Stimulated activated CD8-positive, alpha-beta memory T cell treated with anti-CD3 and anti-CD28 coated beads, Interleukin-15, amount 100 ng/mL, for 1 hour (primary cell): ENCODE results near the gene RRN3.
"Not testable (repeated sequence)": the region's sequence is repeated elsewhere in the genome, so short reads cannot be mapped to it uniquely, and the experiment has no call there.

Source experiments
- DNase-seq: peaks from one replicate; pipeline ENCODE4 v3.0.0-alpha.2; 2020; ENCODE audit warnings: low read depth

The RRN3 gene

GRCh38 chr16:15028801-15029698 is 65.0 kb downstream of the RRN3 start:
- DNase-seq, result not testable (repeated sequence)

DNA sequence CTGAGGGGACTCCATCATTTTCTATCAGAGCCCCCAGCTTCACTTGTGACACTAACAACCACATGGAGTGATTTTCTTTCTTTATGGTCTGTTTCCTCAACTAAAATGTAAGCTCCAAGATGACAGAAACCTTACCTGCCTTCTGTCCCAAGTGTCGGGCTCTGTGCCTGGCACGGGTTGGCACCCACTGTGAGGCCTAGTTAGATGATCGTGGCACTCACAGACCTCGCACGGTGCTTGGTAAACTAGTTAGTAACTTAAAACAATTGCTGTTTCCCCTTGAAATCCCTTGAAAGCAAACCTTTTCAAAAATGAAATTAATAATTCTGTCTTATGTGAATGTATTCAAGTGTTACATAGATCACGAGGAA is 65.7 kb downstream of the RRN3 start:
- not testable (repeated sequence) for DNase-seq

DNA sequence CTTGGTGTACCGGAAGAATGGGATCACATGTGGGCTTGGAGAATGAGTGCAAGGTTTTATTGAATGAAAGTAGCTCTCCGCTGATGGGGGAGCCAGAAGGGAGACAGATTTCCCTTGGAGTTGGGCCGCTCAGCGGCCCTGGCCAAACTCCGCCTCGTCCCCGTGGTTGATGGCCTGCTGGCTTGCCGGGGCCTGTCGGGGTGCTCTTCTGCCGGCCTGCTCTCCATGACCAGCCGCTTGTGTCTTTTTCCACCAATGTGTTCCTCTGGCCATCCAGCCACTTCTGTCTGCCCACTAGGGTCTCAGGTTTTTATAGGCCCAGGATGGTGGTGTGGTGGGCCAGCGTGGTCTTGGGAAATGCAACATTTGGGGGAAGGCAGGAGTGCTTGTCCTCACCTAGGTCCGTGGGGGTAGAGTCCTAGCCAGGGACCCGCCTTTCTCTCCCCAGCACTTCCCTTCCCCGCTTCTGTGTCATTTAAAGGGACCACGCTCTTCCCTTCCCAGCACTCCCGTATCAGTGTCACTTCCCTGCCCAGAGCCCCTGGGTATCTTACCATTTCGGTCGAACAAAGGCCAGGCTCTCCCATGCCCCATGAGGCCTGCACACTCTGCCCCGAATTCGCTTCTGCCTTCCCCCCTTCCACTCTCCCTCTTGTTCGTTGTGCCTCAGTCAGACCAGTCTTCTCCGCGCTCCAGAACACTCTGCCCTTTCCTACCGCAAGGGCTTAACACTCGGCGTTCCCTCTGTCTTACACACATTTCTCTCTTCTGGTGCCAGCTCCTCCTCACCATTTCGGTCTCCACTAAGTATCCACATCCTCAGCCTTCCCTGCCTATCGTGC is 66.3 kb downstream of the RRN3 start:
- not testable (repeated sequence) for DNase-seq

DNA sequence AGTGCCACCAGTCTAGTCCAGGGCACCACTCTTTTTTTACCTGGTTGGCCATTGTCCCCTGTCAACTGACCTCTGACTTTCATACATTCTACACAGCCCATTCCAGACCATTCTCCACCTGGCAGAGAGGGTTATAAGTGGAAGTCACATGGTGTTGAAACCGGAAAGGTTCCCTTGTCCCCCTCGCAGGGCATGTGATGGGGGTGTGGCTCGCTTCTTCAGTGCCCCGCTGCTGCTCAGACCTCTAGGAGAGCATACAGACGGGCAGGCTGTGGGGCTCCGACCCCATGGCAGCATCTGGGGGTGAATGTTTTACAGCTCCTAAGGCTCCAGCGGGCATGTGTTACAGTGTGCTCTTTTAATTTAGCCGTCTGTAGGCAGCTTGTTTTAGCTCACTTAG is 67.0 kb downstream of the RRN3 start:
- DNase-seq, result not testable (repeated sequence)

GRCh38 chr16:15025234-15025951 is 68.7 kb downstream of the RRN3 start:
- DNase-seq, result not testable (repeated sequence)

DNA sequence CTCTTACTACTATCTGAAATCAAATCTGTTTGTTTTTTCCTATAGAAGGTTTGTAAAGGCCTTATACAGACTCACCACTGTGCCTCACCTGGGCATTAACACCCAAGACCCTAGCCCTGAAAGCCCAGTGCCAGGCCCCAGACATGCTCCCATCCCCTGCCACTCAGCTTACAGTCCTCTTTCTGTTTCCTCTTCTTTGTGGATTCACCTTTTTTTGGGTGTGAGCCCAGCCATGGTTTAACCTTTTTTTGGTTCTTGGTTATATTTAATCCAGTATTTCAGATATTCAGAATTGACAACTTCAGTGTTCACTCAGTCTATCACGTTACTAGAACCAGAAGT is 69.2 kb downstream of the RRN3 start:
- not testable (repeated sequence) for DNase-seq

GRCh38 chr16:15023381-15024077 is 70.5 kb downstream of the RRN3 start:
- DNase-seq, result not testable (repeated sequence)

DNA sequence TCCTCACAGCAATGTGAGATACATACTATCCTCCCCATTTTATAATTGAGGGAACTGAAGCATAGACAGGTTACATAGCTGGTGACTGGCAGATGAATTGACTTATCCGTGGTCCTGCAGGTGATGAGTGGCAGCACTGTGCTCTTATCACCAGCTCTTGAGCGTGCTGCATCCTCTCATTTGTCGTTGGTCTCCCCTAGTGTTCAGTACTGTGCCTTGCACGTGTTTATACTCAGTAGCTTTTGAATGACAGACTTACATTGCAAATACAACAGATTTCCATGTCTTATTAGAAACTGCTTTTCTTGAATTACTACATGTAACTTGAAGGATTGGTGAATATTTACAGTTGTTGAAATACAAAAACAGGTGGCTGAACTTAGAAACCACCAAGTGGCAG is 71.9 kb downstream of the RRN3 start:
- not testable (repeated sequence) for DNase-seq

DNA sequence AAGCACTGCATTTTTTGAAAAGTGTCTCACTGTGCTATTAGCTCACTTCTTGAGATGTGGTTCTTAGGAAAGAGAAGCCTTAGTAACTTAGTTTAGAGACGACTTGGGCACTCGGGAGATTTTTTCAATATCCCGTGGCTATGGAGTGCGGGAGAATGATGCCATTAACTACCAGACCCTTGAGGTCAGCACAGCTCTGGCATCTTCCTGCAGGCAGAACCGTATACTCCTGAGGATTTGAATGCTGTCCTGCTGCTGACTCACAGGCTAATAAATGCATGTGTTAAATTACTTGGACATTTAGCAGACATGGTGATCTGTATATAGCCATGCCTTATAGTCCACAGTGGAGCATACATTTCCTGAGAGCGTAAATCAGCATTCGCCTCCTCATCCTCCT is 72.6 kb downstream of the RRN3 start:
- DNase-seq, result not testable (repeated sequence)

- not testable (repeated sequence) for DNase-seq
These were observed 77.0 kb downstream of the RRN3 start for GRCh38 chr16:15016951-15017580.

DNA sequence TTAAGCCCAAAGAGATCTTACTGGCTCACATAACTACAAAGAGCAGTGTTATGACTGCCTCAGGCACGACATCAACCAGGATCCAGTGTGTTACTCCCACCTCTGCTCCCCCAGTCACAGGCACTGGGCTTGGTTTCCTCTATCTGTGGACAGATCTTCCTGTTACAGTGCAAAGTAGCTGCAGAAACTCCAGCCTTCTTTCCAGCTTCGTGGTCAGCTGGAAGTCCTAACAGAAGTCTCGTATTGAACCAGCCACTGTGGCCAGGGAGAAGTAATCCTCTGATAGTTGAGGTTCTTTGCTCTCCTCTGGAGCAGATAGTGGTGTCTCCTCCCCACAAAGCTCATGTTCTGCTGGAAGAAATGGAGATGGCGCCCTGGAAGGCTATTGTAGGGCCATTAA is 77.7 kb downstream of the RRN3 start:
- not testable (repeated sequence) for DNase-seq

DNA sequence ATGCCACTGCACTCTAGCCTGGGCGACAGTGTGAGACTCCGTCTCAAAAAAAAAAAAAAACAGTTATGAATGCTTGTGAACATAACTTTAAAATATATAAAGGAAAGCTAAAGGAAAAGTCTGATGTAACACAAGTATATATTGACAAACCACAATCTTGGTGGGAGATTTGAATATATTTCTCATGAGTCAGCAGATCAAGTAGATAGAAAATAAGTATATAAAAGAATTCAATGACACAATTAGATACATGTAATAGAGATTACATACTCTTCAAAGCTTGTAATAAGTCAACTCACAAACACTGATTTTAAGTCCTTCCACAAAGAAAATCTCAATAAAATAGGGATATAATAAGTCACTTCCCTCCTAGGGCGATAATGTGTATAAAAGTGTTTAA is 78.4 kb downstream of the RRN3 start:
- DNase-seq, result not testable (repeated sequence)

- not testable (repeated sequence) for DNase-seq
These were observed 81.1 kb downstream of the RRN3 start for GRCh38 chr16:15012941-15013340.
